OCI-M1 (cell line): ENCODE measurements around the gene CORIN.

Experiments used
- DNase-seq: peaks from one replicate; lab custom pipeline; 2025; lab: John Stamatoyannopoulos, UW

The CORIN gene

GRCh38 chr4:47837908-47838294 lies at the start of gene CORIN:
TSS of gene CORIN (minus strand) at chr4:47838067. CDS start at chr4:47837949, 118 bp downstream.
- DNase-seq: no peak

GRCh38 chr4:47882228-47882627 lies 44.4 kb upstream of the CORIN start:
- DNase-seq: no peak

DNA sequence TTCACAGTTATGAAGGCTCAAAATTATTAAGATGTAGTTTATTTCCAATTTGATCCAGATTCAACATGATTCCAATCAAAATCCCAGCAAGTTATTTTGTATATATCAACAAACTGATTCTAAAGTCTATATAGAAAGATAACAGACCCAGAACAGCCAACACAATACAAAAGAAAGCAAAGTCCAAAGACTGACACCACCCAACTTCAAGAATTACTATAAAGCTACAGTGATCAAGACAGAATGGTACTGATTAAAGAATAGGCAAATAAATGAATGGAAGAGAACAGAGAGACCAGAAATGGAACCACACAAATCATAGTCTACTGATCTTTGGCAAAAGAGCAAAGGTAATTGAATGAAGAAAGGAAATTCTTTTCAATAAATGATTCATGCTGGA lies 41.6 kb upstream of the CORIN start:
- no peak for DNase-seq

GRCh38 chr4:47876784-47877546 lies 39.1 kb upstream of the CORIN start:
- no peak for DNase-seq

DNA sequence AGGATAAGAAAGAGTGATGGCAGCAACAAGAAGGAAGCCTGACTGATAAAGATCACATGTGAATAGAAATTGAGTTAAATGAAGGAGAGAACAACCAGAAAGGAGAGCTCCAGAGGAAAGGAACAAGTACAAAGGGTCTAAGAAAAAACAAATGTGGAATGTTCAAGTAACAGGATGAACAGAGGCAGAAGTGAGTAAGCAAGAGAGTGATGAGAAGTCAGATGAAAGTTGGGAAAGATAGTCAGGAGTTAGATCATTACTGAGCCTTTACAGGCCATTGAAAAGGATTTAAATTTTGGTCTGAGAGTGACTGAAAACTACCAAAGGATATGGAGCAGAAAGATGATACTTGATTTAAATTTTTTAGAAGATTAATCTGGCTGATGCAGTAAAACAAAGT lies 38.4 kb upstream of the CORIN start:
- no peak for DNase-seq

DNA sequence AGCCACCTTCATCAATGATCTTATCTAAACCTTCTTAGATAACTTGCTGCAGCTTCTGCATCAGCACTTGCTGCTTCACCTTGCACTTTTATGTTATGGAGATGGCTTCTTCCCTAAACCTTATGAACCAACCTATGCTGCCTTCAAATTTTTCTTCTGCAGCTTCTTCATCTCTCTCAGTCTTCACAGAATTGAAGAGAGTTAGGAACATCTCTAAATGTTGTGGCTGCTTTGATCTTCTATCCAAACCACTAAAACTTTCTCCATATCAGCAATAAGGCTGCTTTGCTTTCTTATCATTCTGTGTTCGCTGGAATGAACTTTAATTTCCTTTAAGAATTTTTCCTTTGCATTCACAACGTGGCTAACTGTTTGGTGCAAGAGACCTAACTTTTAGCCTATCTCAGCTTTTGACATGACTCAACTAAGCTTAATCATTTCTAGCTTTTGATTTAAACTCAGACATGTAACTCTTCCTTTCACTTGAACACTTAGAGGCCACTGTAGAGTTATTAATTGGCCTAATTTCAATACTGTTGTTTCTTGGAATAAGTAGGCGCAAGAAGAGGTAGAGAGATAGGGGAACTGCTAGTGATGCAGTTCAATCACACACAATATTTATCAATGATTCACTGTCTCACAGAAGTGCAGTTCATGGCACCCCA lies 36.1 kb upstream of the CORIN start:
- DNase-seq: no peak

DNA sequence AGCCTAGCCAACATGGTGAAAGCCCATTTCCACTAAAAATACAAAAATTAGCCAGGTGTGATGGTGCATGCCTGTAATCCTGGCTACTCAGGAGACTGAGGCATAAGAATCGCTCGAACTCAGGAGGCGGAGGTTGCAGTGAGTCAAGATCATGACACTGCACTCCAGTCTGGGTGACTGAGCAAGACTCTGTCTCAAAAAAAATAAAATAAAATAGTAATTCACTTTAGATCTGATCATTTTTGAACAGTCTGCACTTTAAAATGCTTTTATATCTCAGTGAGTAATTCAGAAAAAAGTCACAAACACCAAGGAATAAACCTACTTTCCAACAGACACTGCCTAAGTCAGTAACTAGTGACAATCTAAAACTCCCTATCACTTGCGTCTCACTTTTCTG lies 25.6 kb upstream of the CORIN start:
- DNase-seq: no peak

- no peak for DNase-seq
These were observed 24.4 kb upstream of the CORIN start for GRCh38 chr4:47862297-47862696.

GRCh38 chr4:47860305-47860704 lies 22.4 kb upstream of the CORIN start:
- DNase-seq: no peak

DNA sequence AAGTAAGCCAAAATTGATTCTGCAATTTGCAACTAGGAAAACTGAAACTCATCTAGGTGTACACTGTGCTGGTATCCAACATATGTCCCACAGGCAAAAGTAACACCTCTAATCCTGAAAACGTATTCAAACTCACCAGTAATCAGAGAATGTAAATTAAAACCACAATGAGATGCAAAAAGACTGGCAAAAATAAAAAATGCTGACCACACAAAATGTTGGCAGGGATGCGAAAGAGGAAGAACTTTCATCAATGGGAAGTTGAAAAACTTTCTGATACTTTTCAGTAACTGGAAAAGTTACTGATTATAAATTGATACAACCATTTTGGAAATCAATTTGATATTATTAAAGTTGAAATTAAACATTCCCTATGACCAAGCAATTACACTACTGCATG lies 20.1 kb upstream of the CORIN start:
- no peak for DNase-seq

DNA sequence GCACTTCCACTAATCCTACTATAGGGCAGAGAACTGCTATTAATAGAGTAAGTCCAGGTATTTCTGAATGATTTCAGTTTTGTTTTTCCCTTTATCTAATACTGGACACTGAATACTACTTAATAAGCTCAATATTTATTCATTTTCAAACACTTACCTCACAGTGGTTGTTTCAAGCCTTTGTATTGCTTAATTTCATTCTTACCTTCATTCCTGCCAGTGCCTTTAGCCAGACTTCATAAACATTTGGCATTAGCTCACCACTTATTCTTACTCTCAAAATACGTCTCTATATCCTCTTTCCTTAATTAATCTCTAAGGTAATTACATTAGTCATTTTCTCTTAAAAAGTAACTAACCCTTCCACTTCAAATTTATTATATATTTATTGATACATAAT lies 18.8 kb upstream of the CORIN start:
- no peak for DNase-seq

DNA sequence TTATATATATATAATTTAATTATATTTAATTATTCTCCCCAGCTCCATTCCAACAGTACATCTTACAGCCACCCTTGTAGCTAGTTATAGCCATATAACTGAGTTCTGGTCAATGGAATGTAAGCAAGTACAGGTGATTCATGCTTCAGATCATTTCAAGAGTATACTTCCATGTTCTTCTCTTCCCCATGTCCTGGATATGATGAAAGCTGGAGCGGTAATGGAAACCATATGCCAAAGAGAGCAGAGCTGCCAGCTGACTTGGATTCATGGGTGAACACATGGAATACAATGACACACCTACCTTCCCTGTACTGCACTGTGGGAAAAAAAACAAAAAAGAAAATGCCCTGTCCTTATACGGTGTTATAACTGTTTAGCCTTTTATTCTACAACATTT lies 17.5 kb upstream of the CORIN start:
- DNase-seq: no peak

DNA sequence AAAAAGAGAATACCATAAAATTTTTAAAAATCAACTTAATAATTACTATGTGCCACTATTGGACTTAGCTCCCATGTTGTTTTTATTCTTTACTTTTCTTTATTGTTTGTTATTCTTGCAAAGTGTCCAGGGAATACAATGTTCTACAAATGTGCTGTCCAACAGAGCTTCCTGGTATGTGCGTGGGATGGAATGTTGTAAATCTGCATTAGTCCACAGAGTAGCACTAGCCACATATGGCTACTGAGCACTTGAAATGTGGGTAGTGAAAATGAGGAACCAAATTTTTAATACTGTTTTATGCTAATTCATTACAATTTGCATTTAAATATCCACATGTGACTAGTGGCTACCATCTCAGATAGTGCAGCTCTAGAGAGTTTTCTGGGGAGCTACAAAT lies 14.3 kb upstream of the CORIN start:
- peak; percentile 5 for DNase-seq

- DNase-seq: no peak
These were observed 11.6 kb upstream of the CORIN start for GRCh38 chr4:47849466-47849865.

- DNase-seq: no peak
These were observed 10.2 kb upstream of the CORIN start for GRCh38 chr4:47848041-47848440.

- no peak for DNase-seq
These were observed 5.1 kb upstream of the CORIN start for GRCh38 chr4:47842985-47843384.

DNA sequence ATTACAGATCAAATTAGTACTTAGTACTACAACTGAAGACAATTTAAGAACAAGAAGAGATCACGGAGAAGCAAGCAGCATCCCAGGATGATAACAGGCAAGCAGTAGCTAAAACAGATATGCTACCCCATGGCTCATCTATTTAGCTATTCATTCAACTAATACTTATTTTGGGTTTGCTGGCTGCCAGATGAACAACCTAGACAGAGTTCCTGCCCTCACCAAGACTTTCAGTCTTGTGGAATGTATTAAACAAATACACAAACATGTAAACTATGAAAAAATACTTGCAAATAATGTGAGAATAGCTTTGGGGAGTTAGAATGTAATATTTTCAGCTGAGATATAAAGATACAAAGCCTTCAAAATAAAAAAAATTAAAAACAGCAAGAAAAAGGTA lies 2.4 kb upstream of the CORIN start:
- DNase-seq: no peak

GRCh38 chr4:47839259-47839658 lies 1.4 kb upstream of the CORIN start:
- peak; percentile 72 for DNase-seq

DNA sequence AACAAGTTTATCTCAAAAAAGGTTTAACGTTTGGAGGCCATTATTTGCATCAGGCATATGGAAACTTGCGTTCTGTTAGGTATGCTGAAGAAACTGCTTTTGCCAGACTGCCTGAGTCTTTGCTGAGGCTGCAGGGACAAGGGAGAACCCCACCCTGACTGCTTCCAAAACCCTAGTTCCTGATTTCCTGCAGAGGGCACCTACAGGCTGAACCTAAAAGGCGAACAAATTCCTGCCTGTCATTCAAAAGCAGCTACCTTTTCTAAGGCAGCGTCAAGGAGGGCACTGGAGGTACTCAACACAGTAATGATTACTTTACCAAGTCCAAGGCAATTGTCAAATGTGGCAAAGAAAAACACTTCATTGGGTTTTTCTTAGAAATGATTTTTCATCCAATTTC lies 578 bp upstream of the CORIN start:
- DNase-seq: no peak

GRCh38 chr4:47837094-47837907 lies 566 bp downstream of the CORIN start:
- peak; percentile 40 for DNase-seq

GRCh38 chr4:47836641-47837093 lies 1.2 kb downstream of the CORIN start:
- peak; percentile 86 for DNase-seq

DNA sequence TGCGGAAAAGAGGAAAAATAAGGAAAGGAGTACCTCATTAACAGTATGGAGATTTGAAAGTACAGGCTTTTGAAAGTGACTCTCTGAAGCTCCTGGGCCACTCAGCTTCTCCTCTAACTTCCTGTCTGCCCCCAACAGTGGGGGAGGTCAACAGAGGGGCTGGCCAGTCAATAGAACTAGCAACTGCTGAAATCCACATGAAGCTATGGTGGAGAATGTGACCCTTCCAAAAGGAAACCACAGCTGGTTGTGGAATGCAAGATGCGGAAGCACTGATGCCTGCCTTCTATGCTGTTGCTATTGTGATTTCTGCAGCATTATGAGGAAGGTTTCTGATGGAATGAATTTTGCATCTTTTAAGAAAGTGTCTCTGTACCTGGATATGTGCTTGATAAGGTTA lies 2.4 kb downstream of the CORIN start:
- DNase-seq: no peak
